GM12891 (cell line): ENCODE data around the gene LDLRAD3.

Experiments used
- PAX5 ChIP-seq: IDR thresholded peaks from 2 replicates; pipeline ENCODE4 v1.6.1; 2011; ENCODE audit warnings: low read length, moderate library complexity, mild to moderate bottlenecking; ENCODE audit not compliant: insufficient read depth, severe bottlenecking
- POLR2A ChIP-seq: IDR thresholded peaks from 2 replicates; pipeline ENCODE4 v1.6.1; 2011; ENCODE audit warnings: low read depth, low read length, control low read depth
- POLR2AphosphoS5 ChIP-seq: IDR thresholded peaks from 2 replicates; pipeline ENCODE4 v1.6.1; 2011; ENCODE audit warnings: low read depth, low read length, control low read depth
- POU2F2 ChIP-seq: IDR thresholded peaks from 2 replicates; pipeline ENCODE4 v1.6.1; 2011; ENCODE audit warnings: low read depth, mild to moderate bottlenecking, control low read depth, low read length, moderate library complexity
- TAF1 ChIP-seq: IDR thresholded peaks from 2 replicates; pipeline ENCODE4 v1.6.1; 2011; ENCODE audit warnings: low read depth, low read length, control low read depth

DNA sequence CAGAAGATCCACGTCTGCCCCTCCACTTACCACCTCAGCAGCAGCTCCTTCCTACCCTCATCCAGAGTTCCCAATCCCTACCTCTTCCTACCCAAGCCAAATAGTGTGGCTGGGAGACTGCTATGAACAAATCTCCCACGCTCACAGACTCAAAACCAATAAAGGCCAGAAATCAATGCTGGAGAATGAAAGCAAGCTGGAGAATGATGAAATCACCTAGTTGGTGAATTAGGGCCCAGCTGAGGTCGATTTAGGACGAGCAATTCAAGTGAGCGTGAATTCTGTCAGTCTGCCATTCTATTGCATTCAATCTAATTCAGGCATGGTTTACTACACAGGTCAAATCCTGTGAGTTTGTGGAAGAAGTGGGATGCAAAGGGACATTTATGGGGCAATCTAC is 322.9 kb downstream of the LDLRAD3 start:
- TF ChIP-seq POLR2A (no peak), TAF1 (no peak), POLR2AphosphoS5 (no peak), PAX5 (no peak), POU2F2 (no peak)
